Brain microvascular endothelial cell (primary cell): Measurements from ENCODE around the gene UVSSA.

Source experiments
- DNase-seq: peaks from one replicate; pipeline ENCODE4 v3.0.0-alpha.2; 2020
- H3K27ac ChIP-seq: fragments of 250-450 bp; sonication (Bioruptor Pico); 2 replicates; pipeline ENCODE4 v1.5.1; 2020; ENCODE audit warnings: mild to moderate bottlenecking, moderate library complexity
- H3K27me3 ChIP-seq: fragments of 250-450 bp; sonication (Bioruptor Pico); replicated peaks from 2 replicates; pipeline ENCODE4 v1.5.1; 2020; ENCODE audit warnings: mild to moderate bottlenecking
- H3K36me3 ChIP-seq: fragments of 250-450 bp; sonication (Bioruptor Pico); replicated peaks from 2 replicates; pipeline ENCODE4 v1.5.1; 2020; ENCODE audit warnings: mild to moderate bottlenecking
- H3K4me3 ChIP-seq: 2 replicates; pipeline ENCODE4 v1.5.1; 2011; ENCODE audit warnings: low read depth, mild to moderate bottlenecking, control low read depth, low read length, moderate library complexity
- in situ Hi-C: cut with HindIII; loops from 2 replicates; pipeline ENCODE4 v1.10.0; 2017; ENCODE audit warnings: low sequenced_read_pairs, low pct_ligation_motif_present
- TF ChIP-seq, protein P1 (sequence below): IDR thresholded peaks from 2 replicates; pipeline ENCODE4 v1.5.1; 2011; ENCODE audit warnings: low read depth, mild to moderate bottlenecking, moderate library complexity, low read length, control low read depth, inconsistent platforms; ENCODE audit errors: missing control alignments

The UVSSA gene

DNA sequence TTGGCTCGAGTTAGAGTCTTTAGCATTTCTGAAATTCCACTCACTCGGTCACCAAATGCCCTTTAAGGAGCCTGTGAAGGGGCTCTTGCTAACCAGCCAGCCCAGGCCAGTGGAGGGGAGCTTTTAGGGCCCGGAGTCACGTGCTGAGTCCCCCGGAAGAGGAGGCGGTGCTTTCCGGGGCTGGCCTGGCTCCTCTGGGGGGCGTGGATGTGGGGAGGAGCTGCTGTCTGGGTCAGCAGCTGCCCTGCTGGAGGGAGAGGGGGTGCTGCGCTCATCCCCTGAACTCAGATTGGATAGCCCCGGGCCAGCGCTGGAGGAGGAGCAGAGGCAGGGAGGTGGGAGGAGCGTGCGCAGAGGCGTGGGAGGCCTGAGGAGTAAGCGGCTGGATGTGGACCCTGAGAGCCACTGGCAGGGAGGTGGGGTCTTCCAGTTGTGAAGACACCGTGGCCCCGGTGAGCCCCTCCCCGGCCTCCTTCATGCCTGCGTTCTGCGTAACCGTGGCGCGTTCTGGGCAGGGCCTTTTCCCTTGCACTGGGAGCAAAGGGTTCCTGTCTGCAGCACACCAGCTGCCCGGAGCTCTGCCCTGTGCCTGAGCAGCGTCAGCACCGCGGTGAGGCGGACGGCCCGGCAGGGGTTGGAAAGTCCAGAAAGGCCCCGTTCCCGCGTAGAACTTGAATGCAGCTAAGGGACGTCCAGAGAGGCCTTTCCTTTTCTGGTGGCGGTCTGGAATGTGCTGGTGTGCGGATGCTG is 37.6 kb upstream of the UVSSA start:
- in situ Hi-C loops, result no loop called here
- Histone ChIP-seq H3K27me3 (no peaks in the 10 kb centered on the region), H3K4me3 (peak overlapping the region; percentile 57), H3K27ac (peak overlapping the region; percentile 41), H3K36me3 (peaks cover 13% of the 10 kb centered on the region)
- DNase-seq, result peak; percentile 89
- TF ChIP-seq, protein P1, sequence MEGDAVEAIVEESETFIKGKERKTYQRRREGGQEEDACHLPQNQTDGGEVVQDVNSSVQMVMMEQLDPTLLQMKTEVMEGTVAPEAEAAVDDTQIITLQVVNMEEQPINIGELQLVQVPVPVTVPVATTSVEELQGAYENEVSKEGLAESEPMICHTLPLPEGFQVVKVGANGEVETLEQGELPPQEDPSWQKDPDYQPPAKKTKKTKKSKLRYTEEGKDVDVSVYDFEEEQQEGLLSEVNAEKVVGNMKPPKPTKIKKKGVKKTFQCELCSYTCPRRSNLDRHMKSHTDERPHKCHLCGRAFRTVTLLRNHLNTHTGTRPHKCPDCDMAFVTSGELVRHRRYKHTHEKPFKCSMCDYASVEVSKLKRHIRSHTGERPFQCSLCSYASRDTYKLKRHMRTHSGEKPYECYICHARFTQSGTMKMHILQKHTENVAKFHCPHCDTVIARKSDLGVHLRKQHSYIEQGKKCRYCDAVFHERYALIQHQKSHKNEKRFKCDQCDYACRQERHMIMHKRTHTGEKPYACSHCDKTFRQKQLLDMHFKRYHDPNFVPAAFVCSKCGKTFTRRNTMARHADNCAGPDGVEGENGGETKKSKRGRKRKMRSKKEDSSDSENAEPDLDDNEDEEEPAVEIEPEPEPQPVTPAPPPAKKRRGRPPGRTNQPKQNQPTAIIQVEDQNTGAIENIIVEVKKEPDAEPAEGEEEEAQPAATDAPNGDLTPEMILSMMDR, result no peak

DNA sequence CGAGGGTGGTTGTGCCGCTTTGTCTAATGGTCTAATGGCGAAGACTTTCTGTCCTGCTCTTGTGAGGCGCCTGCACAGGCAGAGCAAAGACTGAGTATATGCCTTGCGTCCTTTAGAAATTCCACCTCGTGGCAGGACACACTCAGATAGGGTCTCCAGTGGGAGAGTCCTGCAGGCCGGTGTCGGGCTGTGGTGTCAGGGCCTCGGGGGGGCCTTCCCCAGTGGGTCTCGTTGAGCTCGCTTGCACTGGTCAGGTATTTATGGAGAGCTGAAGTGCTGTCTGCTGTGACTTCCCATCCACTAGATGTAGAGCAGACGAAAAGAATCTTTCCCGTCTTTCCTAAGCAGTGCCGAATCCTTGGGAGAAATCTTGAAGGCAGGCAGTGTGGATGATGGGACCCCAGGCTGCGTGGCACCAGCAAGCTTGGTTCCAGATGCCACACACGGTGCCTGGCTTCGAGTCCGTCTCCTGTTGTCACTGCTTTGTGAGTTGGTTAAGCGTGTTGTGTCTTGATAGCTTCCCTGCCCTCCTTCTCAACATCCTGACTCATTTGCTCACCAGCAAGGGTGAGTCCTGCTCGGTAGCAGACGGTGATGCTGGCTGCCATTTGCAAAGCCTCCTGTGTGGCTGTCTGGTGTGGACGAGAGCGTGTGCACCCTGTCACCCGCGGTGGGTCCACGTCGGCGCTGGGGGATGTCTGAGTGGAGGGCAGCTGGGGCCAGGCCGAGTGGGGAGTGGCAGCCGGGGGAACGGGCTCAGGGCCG is 36.8 kb upstream of the UVSSA start:
- peak overlapping the region; percentile 57 for H3K4me3 ChIP-seq
- in situ Hi-C loops, result no loop called here
- no peaks in the 10 kb centered on the region for H3K27me3 ChIP-seq
- H3K36me3 ChIP-seq, result peaks cover 16% of the 10 kb centered on the region
- DNase-seq, result no peak
- H3K27ac ChIP-seq, result peak overlapping the region; percentile 41
- TF ChIP-seq, protein P1, result no peak

DNA sequence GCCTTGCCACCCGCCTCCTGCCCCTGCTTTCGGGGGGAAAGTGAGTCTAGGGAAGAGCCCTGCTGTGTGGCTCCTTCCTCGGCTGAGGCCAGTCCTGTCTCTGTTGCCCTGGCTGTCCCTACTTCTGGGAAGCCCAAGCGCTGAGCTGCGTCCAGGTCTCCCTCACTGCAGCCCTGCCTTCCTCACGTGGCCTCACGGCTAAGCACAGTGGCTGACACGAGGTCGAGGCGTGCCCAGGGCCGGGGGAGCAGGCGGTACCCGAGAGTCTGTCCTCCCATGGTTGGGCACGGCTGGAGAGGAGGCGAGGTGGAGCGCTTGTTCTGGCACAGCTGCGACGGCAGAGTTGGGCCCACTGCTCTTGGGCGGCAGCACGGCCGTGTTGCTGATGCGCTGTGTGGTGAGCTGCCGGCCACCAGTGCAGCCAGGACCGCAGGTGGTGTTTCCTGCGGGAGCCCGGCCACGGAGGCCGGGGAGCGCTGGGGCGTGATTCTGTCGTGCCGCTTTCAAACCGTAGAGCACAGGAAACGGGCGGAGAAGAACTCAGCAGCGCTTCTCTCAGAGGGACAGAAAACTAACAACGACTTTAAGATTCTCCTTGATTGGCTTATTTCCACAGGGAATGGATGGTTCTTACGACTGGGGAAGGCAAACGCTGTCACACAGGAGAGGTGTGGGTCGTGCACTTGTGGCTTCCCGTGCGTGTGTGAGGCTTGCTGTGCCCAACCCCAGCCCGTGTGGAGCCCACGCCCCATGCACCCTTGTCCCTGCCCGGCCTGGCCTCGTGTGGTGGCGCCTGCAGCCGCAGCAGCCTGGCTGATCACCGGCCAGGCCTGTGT is 36.0 kb upstream of the UVSSA start:
- no peak for DNase-seq
- no peak overlapping the region for H3K4me3 ChIP-seq
- TF ChIP-seq, protein P1, result no peak
- H3K27ac ChIP-seq, result no peak overlapping the region
- no peaks in the 10 kb centered on the region for H3K27me3 ChIP-seq
- H3K36me3 ChIP-seq, result peaks cover 21% of the 10 kb centered on the region
- in situ Hi-C loops, result no loop called here

DNA sequence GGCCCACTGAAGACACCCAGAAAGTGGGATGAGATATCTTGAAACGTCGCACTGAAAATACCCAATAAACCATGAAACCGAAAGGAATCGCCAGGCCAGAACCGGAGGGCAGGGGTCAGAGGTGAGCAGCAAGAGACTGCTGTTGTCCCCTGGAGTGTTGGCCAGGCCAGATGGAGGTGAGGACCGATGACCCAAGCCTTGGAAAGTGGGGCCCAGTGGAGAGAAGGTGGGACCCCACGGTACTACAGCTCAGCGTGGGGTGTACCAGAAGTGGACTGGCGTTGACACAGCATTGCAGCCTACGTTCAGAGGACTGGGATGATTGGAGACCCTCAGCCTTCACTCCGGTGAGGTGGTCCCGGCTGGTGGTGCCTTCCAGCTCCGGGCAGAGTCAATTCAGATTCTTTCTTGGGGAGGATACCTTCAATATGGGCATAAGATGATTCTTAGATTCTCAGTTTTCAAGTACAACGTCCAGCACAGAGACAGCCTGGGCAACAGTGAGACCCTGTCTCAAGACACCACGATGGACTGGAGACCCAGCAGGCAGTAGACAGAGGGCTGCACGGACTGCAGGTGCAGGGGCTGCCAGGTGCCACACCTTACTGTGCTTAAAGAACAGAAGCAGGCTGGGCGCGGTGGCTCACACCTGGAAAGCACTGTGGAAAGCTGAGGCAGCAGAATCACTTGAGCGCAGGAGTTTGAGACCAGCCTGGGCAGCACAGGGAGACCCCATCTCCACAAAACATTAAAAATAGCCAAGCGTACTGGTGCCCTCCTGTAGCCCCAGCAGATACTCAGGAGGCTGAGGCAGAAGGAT is 34.0 kb upstream of the UVSSA start:
- in situ Hi-C loops, result no loop called here
- DNase-seq, result no peak
- TF ChIP-seq, protein P1, result no peak
- Histone ChIP-seq H3K27ac (no peak overlapping the region), H3K4me3 (no peak overlapping the region), H3K36me3 (peaks cover 33% of the 10 kb centered on the region), H3K27me3 (no peaks in the 10 kb centered on the region)

DNA sequence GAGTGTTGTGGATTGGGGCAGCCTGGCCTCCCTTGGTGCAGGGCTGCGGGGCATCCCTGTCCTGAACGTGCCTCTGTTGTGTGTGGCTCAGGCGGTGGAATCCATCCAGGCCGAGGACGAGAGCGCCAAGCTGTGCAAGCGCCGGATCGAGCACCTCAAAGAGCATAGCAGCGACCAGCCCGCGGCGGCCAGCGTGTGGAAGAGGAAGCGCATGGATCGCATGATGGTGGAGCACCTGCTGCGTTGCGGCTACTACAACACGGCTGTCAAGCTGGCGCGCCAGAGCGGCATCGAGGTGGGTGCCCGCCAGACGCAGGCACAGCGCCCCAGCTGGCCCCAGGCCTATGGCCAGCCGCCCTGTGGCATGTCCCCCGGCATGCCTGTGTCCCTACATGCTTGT is 31.7 kb upstream of the UVSSA start:
- DNase-seq, result no peak

More for the DNA sequence above, 31.7 kb upstream of the UVSSA start:
- Histone ChIP-seq H3K4me3 (no peak overlapping the region), H3K27ac (no peak overlapping the region), H3K36me3 (peaks cover 46% of the 10 kb centered on the region), H3K27me3 (no peaks in the 10 kb centered on the region)
- in situ Hi-C loops, result no loop called here
- TF ChIP-seq, protein P1, result no peak
